HEK293 (cell line): ENCODE results near the gene CTBP2.

Source experiments
- CTCF ChIA-PET: fragments of 350-600 bp; formaldehyde crosslinking; extraction: SDS; loops from one replicate; lab custom pipeline; 2021; ENCODE audit warnings: antibody characterized with exemption; lab: Yijun Ruan, JAX
- POLR2A ChIA-PET: fragments of 300-600 bp; formaldehyde crosslinking; extraction: SDS; loops from one replicate; lab custom pipeline; 2020; ENCODE audit warnings: antibody characterized with exemption, inconsistent platforms; lab: Yijun Ruan, JAX
- H3K27ac ChIP-seq: fragments of 200-500 bp; sonication (Bioruptor generic); 2 replicates; pipeline ENCODE4 v1.5.1; 2014; ENCODE audit warnings: low read depth, low read length, control low read depth, inconsistent platforms; ENCODE audit errors: extremely low read depth
- H3K36me3 ChIP-seq, 2 experiments: fragments of 200-500 bp in 1 of 2; sonication (Bioruptor generic) in 1 of 2; 1 replicate in 1 of 2; 2 replicates in 1 of 2; pipeline ENCODE4 v1.5.1; 2014 to 2017; ENCODE audit warnings: inconsistent platforms in 2 of 2, low read length in 2 of 2; ENCODE audit not compliant: control insufficient read depth in 2 of 2, insufficient read depth in 1 of 2
- H3K4me1 ChIP-seq: fragments of 200-500 bp; sonication (Bioruptor generic); 2 replicates; pipeline ENCODE4 v1.5.1; 2014; ENCODE audit warnings: mild to moderate bottlenecking, low read length, inconsistent platforms; ENCODE audit not compliant: control insufficient read depth, insufficient read depth
- H3K4me3 ChIP-seq: 2 replicates; pipeline ENCODE4 v1.5.1; 2011; ENCODE audit warnings: low read depth, mild to moderate bottlenecking, control low read depth, low read length, moderate library complexity
- H3K9me3 ChIP-seq: fragments of 200-500 bp; sonication (Bioruptor generic); 2 replicates; pipeline ENCODE4 v1.5.1; 2014; ENCODE audit warnings: low read depth, low read length, inconsistent platforms; ENCODE audit not compliant: control insufficient read depth, insufficient read depth
- FEZF1 ChIP-seq: fragments of 450-650 bp; formaldehyde crosslinking; IDR thresholded peaks from 2 replicates; pipeline ENCODE4 v1.5.1; 2016; ENCODE audit warnings: missing biosample characterization, missing genetic modification characterization
- KLF1 ChIP-seq: fragments of 450-650 bp; formaldehyde crosslinking; IDR thresholded peaks from 2 replicates; pipeline ENCODE4 v1.5.1; 2016; ENCODE audit warnings: missing biosample characterization, missing genetic modification characterization
- SALL2 ChIP-seq: fragments of 450-650 bp; formaldehyde crosslinking; IDR thresholded peaks from 2 replicates; pipeline ENCODE4 v1.5.0; 2017; ENCODE audit warnings: missing biosample characterization, mild to moderate bottlenecking, missing genetic modification characterization, borderline replicate concordance
- ZBTB8A ChIP-seq: fragments of 450-650 bp; formaldehyde crosslinking; IDR thresholded peaks from 2 replicates; pipeline ENCODE4 v1.5.1; 2016; ENCODE audit warnings: missing biosample characterization, missing genetic modification characterization
- ZFHX2 ChIP-seq: fragments of 450-650 bp; formaldehyde crosslinking; conservative IDR thresholded peaks from 2 replicates; pipeline ENCODE4 v1.5.1; 2016; ENCODE audit warnings: missing biosample characterization, missing genetic modification characterization
- ZIC2 ChIP-seq: fragments of 450-650 bp; formaldehyde crosslinking; IDR thresholded peaks from 2 replicates; pipeline ENCODE4 v1.5.1; 2016; ENCODE audit warnings: missing biosample characterization, missing genetic modification characterization
- ZNF202 ChIP-seq: fragments of 450-650 bp; formaldehyde crosslinking; IDR thresholded peaks from 2 replicates; pipeline ENCODE4 v1.5.1; 2016; ENCODE audit warnings: missing biosample characterization, missing genetic modification characterization, borderline replicate concordance
- ZNF214 ChIP-seq: fragments of 450-650 bp; formaldehyde crosslinking; IDR thresholded peaks from 2 replicates; pipeline ENCODE4 v1.5.1; 2017; ENCODE audit warnings: missing biosample characterization, mild to moderate bottlenecking, missing genetic modification characterization, borderline replicate concordance
- ZNF341 ChIP-seq: fragments of 450-650 bp; formaldehyde crosslinking; IDR thresholded peaks from 2 replicates; pipeline ENCODE4; 2016; ENCODE audit warnings: low read depth, missing biosample characterization, missing genetic modification characterization
- ZNF423 ChIP-seq: fragments of 450-650 bp; formaldehyde crosslinking; IDR thresholded peaks from 2 replicates; pipeline ENCODE4 v1.5.1; 2016; ENCODE audit warnings: missing biosample characterization, missing genetic modification characterization
- ZNF521 ChIP-seq: fragments of 450-650 bp; formaldehyde crosslinking; IDR thresholded peaks from 2 replicates; pipeline ENCODE4 v1.5.1; 2017; ENCODE audit warnings: missing biosample characterization, mild to moderate bottlenecking, missing genetic modification characterization
- ZNF677 ChIP-seq: fragments of 450-650 bp; IDR thresholded peaks from 2 replicates; pipeline ENCODE4 v1.5.0; 2018; ENCODE audit warnings: missing biosample characterization, mild to moderate bottlenecking, missing genetic modification characterization, moderate library complexity
- ZNF707 ChIP-seq: fragments of 450-650 bp; formaldehyde crosslinking; IDR thresholded peaks from 2 replicates; pipeline ENCODE4 v1.5.1; 2016; ENCODE audit warnings: missing biosample characterization, missing genetic modification characterization
- ZNF777 ChIP-seq: fragments of 450-650 bp; formaldehyde crosslinking; IDR thresholded peaks from 2 replicates; pipeline ENCODE4 v1.5.1; 2017; ENCODE audit warnings: missing biosample characterization, missing genetic modification characterization, borderline replicate concordance
- ZNF792 ChIP-seq: fragments of 450-650 bp; formaldehyde crosslinking; IDR thresholded peaks from 2 replicates; pipeline ENCODE4 v1.5.1; 2016; ENCODE audit warnings: missing biosample characterization, missing genetic modification characterization
- ZXDB ChIP-seq: fragments of 450-650 bp; formaldehyde crosslinking; IDR thresholded peaks from 2 replicates; pipeline ENCODE4 v1.5.1; 2016; ENCODE audit warnings: missing biosample characterization, missing genetic modification characterization
- TF ChIP-seq, protein P1 (sequence below): fragments of 450-650 bp; formaldehyde crosslinking; IDR thresholded peaks from 2 replicates; pipeline ENCODE4 v1.5.1; 2016; ENCODE audit warnings: missing biosample characterization, missing genetic modification characterization
- TF ChIP-seq, protein P2 (sequence below): fragments of 450-650 bp; formaldehyde crosslinking; IDR thresholded peaks from 2 replicates; pipeline ENCODE4 v1.5.1; 2017; ENCODE audit warnings: missing biosample characterization, missing genetic modification characterization
- TF ChIP-seq, protein P3 (sequence below): fragments of 450-650 bp; formaldehyde crosslinking; IDR thresholded peaks from 2 replicates; pipeline ENCODE4 v1.5.1; 2017; ENCODE audit warnings: missing biosample characterization, missing genetic modification characterization
- TF ChIP-seq, protein P4 (sequence below): fragments of 450-650 bp; formaldehyde crosslinking; IDR thresholded peaks from 2 replicates; pipeline ENCODE4 v1.5.1; 2016; ENCODE audit warnings: missing biosample characterization, missing genetic modification characterization
- TF ChIP-seq, protein P5 (sequence below): fragments of 450-650 bp; formaldehyde crosslinking; IDR thresholded peaks from 2 replicates; pipeline ENCODE4 v1.5.0; 2017; ENCODE audit warnings: missing biosample characterization, missing genetic modification characterization, borderline replicate concordance
- TF ChIP-seq, protein P6 (sequence below): fragments of 450-650 bp; formaldehyde crosslinking; IDR thresholded peaks from 2 replicates; pipeline ENCODE4 v1.5.1; 2016; ENCODE audit warnings: missing biosample characterization, missing genetic modification characterization

The CTBP2 gene

DNA sequence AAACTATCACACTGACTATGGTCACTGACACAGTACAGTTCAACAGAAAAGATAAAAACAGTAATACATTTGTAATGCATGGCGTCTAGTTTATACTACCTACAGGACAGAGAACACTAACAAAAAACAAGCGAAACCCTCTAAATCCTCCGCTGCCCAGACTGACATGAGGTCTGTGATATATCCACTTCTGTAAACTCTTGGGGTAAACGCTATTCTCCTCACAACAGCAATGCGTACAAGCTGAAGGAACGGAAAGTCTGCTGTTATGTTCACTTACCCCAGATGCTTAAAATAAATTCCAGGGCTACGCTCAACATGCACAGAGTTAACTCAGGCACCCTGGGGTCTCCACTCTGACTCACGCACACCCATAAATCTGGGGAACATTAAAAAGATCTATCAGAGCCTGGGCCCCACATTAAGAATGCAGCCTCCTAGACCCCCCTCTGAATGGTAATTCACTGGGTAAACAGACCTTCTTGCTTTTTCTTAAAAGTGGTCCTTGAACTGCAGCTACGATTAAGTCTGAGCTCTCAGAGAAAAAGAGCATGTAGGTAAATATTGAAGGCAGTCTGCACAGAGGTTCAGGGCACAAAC lies 105.6 kb downstream of the CTBP2 start:
- POLR2A ChIA-PET: no interaction called here
- TF ChIP-seq ZXDB (tag by site-specific recombination): no peak
- peak; percentile 87 for TF ChIP-seq ZIC2
- no peak for TF ChIP-seq ZNF777
- 0 out of 2 replicates have a peak, but pooled peaks have one; percentile 64 for TF ChIP-seq ZNF423
- peak; percentile 52; the same call in 1 of the 2 replicates for TF ChIP-seq FEZF1 (tag by site-specific recombination)
- TF ChIP-seq ZNF792 (tag by site-specific recombination): no peak
- TF ChIP-seq, protein P1, sequence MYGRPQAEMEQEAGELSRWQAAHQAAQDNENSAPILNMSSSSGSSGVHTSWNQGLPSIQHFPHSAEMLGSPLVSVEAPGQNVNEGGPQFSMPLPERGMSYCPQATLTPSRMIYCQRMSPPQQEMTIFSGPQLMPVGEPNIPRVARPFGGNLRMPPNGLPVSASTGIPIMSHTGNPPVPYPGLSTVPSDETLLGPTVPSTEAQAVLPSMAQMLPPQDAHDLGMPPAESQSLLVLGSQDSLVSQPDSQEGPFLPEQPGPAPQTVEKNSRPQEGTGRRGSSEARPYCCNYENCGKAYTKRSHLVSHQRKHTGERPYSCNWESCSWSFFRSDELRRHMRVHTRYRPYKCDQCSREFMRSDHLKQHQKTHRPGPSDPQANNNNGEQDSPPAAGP (tag by site-specific recombination): no peak
- peak; percentile 55 for TF ChIP-seq ZNF341 (tag by site-specific recombination)
- TF ChIP-seq, protein P2, sequence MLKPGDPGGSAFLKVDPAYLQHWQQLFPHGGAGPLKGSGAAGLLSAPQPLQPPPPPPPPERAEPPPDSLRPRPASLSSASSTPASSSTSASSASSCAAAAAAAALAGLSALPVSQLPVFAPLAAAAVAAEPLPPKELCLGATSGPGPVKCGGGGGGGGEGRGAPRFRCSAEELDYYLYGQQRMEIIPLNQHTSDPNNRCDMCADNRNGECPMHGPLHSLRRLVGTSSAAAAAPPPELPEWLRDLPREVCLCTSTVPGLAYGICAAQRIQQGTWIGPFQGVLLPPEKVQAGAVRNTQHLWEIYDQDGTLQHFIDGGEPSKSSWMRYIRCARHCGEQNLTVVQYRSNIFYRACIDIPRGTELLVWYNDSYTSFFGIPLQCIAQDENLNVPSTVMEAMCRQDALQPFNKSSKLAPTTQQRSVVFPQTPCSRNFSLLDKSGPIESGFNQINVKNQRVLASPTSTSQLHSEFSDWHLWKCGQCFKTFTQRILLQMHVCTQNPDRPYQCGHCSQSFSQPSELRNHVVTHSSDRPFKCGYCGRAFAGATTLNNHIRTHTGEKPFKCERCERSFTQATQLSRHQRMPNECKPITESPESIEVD (tag by site-specific recombination): peak; percentile 86
- TF ChIP-seq ZNF521: no peak
- peak; percentile 60 for TF ChIP-seq ZBTB8A (tag by site-specific recombination)
- no peak for TF ChIP-seq KLF1 (tag by site-specific recombination)
- Histone ChIP-seq H3K36me3 (no peaks in the 10 kb centered on the region), H3K9me3 (no peaks in the 10 kb centered on the region), H3K4me3 (no peak overlapping the region), H3K27ac (no peak overlapping the region), H3K4me1 (peaks cover 13% of the 10 kb centered on the region)
- CTCF ChIA-PET: no interaction called here

DNA sequence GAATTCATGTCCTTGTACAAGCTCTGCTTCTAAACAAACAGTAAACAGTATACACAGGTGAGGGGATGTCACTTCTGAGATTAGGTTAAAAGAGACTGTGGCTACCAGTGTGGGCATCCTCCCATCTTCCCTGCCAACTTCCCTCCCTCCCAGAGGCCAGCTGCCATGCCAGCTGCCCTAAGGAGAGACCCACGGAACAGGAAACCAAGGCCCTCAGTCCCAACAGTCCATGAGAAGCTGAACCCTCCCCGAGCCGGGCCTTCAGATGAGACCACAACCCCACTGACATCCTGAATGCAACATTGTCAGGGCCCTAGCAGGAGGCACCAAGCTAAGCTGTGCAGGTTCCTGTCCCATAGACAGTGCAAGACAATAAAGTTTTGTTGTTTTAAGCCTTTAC lies 106.1 kb downstream of the CTBP2 start:
- Histone ChIP-seq H3K36me3 (no peaks in the 10 kb centered on the region), H3K9me3 (no peaks in the 10 kb centered on the region), H3K4me3 (no peak overlapping the region), H3K27ac (no peak overlapping the region), H3K4me1 (peaks cover 13% of the 10 kb centered on the region)
- POLR2A ChIA-PET: no interaction called here
- CTCF ChIA-PET: interaction anchor here (1.1 kb wide), 1 partner anchor 8 kb away, joined by 4 read pairs; no protein-coding TSS in a partner anchor
- TF ChIP-seq ZFHX2 (tag by site-specific recombination) (no peak), SALL2 (tag by site-specific recombination) (no peak), ZNF677 (tag by site-specific recombination) (no peak), ZNF214 (no peak), ZNF202 (tag by site-specific recombination) (no peak), ZNF707 (no peak)
- TF ChIP-seq, protein P3, sequence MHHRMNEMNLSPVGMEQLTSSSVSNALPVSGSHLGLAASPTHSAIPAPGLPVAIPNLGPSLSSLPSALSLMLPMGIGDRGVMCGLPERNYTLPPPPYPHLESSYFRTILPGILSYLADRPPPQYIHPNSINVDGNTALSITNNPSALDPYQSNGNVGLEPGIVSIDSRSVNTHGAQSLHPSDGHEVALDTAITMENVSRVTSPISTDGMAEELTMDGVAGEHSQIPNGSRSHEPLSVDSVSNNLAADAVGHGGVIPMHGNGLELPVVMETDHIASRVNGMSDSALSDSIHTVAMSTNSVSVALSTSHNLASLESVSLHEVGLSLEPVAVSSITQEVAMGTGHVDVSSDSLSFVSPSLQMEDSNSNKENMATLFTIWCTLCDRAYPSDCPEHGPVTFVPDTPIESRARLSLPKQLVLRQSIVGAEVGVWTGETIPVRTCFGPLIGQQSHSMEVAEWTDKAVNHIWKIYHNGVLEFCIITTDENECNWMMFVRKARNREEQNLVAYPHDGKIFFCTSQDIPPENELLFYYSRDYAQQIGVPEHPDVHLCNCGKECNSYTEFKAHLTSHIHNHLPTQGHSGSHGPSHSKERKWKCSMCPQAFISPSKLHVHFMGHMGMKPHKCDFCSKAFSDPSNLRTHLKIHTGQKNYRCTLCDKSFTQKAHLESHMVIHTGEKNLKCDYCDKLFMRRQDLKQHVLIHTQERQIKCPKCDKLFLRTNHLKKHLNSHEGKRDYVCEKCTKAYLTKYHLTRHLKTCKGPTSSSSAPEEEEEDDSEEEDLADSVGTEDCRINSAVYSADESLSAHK (tag by site-specific recombination): no peak
- TF ChIP-seq, protein P4, sequence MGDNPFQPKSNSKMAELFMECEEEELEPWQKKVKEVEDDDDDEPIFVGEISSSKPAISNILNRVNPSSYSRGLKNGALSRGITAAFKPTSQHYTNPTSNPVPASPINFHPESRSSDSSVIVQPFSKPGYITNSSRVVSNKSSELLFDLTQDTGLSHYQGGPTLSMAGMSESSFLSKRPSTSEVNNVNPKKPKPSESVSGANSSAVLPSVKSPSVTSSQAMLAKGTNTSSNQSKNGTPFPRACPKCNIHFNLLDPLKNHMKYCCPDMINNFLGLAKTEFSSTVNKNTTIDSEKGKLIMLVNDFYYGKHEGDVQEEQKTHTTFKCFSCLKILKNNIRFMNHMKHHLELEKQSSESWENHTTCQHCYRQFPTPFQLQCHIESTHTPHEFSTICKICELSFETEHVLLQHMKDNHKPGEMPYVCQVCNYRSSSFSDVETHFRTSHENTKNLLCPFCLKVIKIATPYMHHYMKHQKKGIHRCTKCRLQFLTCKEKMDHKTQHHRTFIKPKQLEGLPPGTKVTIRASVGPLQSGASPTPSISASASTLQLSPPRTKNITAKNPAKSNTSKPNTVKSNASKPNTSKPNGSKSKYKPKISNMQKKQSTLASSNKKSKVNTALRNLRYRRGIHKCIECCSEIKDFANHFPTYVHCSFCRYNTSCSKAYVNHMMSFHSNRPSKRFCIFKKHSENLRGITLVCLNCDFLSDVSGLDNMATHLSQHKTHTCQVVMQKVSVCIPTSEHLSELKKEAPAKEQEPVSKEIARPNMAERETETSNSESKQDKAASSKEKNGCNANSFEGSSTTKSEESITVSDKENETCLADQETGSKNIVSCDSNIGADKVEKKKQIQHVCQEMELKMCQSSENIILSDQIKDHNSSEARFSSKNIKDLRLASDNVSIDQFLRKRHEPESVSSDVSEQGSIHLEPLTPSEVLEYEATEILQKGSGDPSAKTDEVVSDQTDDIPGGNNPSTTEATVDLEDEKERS (tag by site-specific recombination): no peak
- TF ChIP-seq, protein P5, sequence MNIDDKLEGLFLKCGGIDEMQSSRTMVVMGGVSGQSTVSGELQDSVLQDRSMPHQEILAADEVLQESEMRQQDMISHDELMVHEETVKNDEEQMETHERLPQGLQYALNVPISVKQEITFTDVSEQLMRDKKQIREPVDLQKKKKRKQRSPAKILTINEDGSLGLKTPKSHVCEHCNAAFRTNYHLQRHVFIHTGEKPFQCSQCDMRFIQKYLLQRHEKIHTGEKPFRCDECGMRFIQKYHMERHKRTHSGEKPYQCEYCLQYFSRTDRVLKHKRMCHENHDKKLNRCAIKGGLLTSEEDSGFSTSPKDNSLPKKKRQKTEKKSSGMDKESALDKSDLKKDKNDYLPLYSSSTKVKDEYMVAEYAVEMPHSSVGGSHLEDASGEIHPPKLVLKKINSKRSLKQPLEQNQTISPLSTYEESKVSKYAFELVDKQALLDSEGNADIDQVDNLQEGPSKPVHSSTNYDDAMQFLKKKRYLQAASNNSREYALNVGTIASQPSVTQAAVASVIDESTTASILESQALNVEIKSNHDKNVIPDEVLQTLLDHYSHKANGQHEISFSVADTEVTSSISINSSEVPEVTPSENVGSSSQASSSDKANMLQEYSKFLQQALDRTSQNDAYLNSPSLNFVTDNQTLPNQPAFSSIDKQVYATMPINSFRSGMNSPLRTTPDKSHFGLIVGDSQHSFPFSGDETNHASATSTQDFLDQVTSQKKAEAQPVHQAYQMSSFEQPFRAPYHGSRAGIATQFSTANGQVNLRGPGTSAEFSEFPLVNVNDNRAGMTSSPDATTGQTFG (tag by site-specific recombination): no peak
- TF ChIP-seq, protein P6, sequence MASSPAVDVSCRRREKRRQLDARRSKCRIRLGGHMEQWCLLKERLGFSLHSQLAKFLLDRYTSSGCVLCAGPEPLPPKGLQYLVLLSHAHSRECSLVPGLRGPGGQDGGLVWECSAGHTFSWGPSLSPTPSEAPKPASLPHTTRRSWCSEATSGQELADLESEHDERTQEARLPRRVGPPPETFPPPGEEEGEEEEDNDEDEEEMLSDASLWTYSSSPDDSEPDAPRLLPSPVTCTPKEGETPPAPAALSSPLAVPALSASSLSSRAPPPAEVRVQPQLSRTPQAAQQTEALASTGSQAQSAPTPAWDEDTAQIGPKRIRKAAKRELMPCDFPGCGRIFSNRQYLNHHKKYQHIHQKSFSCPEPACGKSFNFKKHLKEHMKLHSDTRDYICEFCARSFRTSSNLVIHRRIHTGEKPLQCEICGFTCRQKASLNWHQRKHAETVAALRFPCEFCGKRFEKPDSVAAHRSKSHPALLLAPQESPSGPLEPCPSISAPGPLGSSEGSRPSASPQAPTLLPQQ (tag by site-specific recombination): no peak
